Neural crest cell (in vitro differentiated cells): ENCODE results near the gene LRRC26. TPM values are rescaled to one million over a fixed set of nuclear protein-coding genes. Genes with fewer than 3 reads are reported as not detected.

Source experiments
- DNase-seq: peaks from one replicate; pipeline ENCODE4 v3.0.0; 2021; ENCODE audit warnings: low read depth, mixed read lengths, low spot score
- H3K27ac Mint-ChIP-seq: one replicate; pipeline ENCODE4 v1.8.0; 2021; ENCODE audit warnings: mild to moderate bottlenecking, mixed read lengths; ENCODE audit not compliant: unreplicated experiment
- H3K27me3 Mint-ChIP-seq: 2 replicates; pipeline ENCODE4 v1.8.0; 2021; ENCODE audit warnings: low read depth, mild to moderate bottlenecking, mixed read lengths
- H3K36me3 Mint-ChIP-seq: 2 replicates; pipeline ENCODE4 v1.8.0; 2021; ENCODE audit warnings: low read depth, mild to moderate bottlenecking, mixed read lengths
- H3K4me1 Mint-ChIP-seq: 2 replicates; pipeline ENCODE4 v1.8.0; 2021; ENCODE audit warnings: mixed read lengths
- H3K4me3 Mint-ChIP-seq: one replicate; pipeline ENCODE4 v1.8.0; 2021; ENCODE audit warnings: mild to moderate bottlenecking, mixed read lengths
- H3K9me3 Mint-ChIP-seq: 2 replicates; pipeline ENCODE4 v1.8.0; 2021; ENCODE audit warnings: mixed read lengths
- total RNA-seq: library from RNA; stranded (reverse); gene quantifications from 2 replicates; pipeline ENCODE4 v1.2.1, GENCODE V29; 2021
- TF ChIP-seq, protein P1 (sequence below): fragments of 200-600 bp; sonication (generic); conservative IDR thresholded peaks from 2 replicates; pipeline ENCODE4 v1.5.0; 2021; ENCODE audit warnings: antibody characterized with exemption, mild to moderate bottlenecking

LRRC26 gene
- total RNA-seq, 1 donor from 2014 or later, result 0.37 TPM

GRCh38 chr9:137157618-137158415 is 12.0 kb downstream of the LRRC26 start:
- no peak overlapping the region for H3K4me3 Mint-ChIP-seq
- TF ChIP-seq, protein P1, sequence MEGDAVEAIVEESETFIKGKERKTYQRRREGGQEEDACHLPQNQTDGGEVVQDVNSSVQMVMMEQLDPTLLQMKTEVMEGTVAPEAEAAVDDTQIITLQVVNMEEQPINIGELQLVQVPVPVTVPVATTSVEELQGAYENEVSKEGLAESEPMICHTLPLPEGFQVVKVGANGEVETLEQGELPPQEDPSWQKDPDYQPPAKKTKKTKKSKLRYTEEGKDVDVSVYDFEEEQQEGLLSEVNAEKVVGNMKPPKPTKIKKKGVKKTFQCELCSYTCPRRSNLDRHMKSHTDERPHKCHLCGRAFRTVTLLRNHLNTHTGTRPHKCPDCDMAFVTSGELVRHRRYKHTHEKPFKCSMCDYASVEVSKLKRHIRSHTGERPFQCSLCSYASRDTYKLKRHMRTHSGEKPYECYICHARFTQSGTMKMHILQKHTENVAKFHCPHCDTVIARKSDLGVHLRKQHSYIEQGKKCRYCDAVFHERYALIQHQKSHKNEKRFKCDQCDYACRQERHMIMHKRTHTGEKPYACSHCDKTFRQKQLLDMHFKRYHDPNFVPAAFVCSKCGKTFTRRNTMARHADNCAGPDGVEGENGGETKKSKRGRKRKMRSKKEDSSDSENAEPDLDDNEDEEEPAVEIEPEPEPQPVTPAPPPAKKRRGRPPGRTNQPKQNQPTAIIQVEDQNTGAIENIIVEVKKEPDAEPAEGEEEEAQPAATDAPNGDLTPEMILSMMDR, result no peak
- no peak overlapping the region for H3K27ac Mint-ChIP-seq
- no peaks in the 10 kb centered on the region for H3K36me3 Mint-ChIP-seq
- H3K9me3 Mint-ChIP-seq, result no peaks in the 10 kb centered on the region
- H3K4me1 Mint-ChIP-seq, result peaks cover 5% of the 10 kb centered on the region
- no peak for DNase-seq
- H3K27me3 Mint-ChIP-seq, result peaks cover 69% of the 10 kb centered on the region

DNA sequence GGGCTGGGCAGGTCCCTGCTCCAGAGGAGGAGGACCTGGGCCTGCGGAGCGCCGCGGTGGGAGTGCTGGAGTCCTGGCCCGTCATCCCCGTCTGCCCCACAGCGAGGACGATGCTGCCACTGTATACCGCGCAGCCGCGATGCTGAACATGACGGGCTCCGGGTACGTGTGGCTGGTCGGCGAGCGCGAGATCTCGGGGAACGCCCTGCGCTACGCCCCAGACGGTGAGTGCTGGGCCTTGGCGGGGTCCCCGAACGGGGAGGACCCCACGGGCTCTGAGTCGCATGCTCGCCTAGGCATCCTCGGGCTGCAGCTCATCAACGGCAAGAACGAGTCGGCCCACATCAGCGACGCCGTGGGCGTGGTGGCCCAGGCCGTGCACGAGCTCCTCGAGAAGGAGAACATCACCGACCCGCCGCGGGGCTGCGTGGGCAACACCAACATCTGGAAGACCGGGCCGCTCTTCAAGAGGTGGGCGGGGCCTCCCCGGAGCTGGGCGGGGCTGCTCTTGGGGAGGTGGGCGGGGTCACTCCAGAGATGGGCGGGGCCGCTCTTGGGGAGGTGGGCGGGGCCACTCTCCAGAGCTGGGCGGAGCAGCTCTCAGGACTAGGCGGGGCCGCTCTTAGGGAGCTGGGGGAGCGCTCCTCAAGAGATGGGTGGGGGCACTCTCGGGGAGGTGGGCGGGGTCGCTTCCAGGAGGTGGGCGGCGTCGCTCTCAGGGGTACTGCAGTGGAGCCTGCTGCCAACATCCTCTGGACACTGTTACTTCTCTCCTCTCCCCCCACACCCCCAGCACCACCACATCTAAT is 13.1 kb downstream of the LRRC26 start:
- H3K4me1 Mint-ChIP-seq, result peaks cover 5% of the 10 kb centered on the region
- H3K27ac Mint-ChIP-seq, result no peak overlapping the region
- H3K9me3 Mint-ChIP-seq, result no peaks in the 10 kb centered on the region
- H3K27me3 Mint-ChIP-seq, result peaks cover 61% of the 10 kb centered on the region
- H3K36me3 Mint-ChIP-seq, result no peaks in the 10 kb centered on the region
- TF ChIP-seq, protein P1, result no peak
- no peak for DNase-seq
- no peak overlapping the region for H3K4me3 Mint-ChIP-seq

GRCh38 chr9:137152844-137153405 is 16.9 kb downstream of the LRRC26 start:
- no peaks in the 10 kb centered on the region for H3K4me1 Mint-ChIP-seq
- TF ChIP-seq, protein P1, result no peak
- peaks cover 32% of the 10 kb centered on the region for H3K27me3 Mint-ChIP-seq
- H3K27ac Mint-ChIP-seq, result no peak overlapping the region
- H3K9me3 Mint-ChIP-seq, result no peaks in the 10 kb centered on the region
- no peak for DNase-seq
- H3K36me3 Mint-ChIP-seq, result no peaks in the 10 kb centered on the region
- H3K4me3 Mint-ChIP-seq, result no peak overlapping the region

DNA sequence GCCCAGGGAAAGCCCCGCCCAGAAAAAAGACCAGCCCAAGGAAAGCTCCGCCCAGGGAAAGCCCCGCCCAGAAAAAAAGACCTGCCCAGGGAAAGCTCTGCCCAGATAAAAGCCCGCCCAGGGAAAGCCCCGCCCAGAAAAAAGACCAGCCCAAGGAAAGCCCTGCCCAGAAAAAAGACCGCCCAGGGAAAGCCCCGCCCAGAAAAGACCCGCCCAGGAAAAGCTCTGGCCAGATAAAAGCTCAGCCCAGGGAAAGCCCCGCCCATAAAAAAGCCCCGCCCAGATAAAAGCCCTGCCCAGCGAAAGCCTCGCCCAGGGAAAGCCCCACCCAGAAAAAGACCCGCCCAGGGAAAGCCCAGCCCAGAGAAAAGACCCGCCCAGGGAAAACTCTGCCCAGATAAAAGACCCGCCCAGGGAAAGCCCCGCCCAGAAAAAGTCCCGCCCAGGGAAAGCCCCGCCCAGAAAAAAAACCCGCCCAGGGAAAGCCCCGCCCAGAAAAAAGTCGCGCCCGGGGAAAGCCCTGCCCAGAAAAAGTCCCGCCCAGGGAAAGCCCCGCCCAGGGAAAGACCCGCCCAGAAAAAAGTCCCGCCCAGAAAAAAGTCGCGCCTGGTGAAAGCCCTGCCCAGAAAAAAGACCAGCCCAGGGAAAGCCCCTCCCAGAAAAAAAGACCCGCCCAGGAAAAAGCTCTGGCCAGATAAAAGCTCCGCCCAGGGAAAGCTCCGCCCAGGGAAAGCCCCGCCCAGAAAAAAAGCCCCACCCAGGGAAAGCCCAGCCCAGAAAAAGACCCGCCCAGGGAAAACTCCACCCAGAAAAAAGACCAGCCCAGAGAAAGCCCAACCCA is 19.0 kb downstream of the LRRC26 start:
- H3K9me3 Mint-ChIP-seq, result no peaks in the 10 kb centered on the region

More for the DNA sequence above, 19.0 kb downstream of the LRRC26 start:
- TF ChIP-seq, protein P1, result no peak
- no peaks in the 10 kb centered on the region for H3K36me3 Mint-ChIP-seq
- DNase-seq, result no peak
- peaks cover 34% of the 10 kb centered on the region for H3K27me3 Mint-ChIP-seq
- no peak overlapping the region for H3K27ac Mint-ChIP-seq
- no peaks in the 10 kb centered on the region for H3K4me1 Mint-ChIP-seq
- no peak overlapping the region for H3K4me3 Mint-ChIP-seq
